NB4 (cell line): ENCODE results near the gene GRIK4.

ENCODE experiments used
- CTCF ChIP-seq: IDR thresholded peaks from one replicate; pipeline ENCODE4 v1.5.1; 2012; ENCODE audit warnings: low read depth, low read length
- MYC ChIP-seq: IDR thresholded peaks from 2 replicates; pipeline ENCODE4 v1.6.1; 2011; ENCODE audit warnings: low read depth, low read length

- no peak for TF ChIP-seq MYC
- TF ChIP-seq CTCF: no peak
Measured at GRCh38 chr11:120682332-120682649, 170.7 kb downstream of the GRIK4 start.
